SIG-M5 (cell line): ENCODE measurements around the gene DCHS1.

Experiments
- DNase-seq: peaks from one replicate; lab custom pipeline; 2025; lab: John Stamatoyannopoulos, UW

The DCHS1 gene

GRCh38 chr11:6587360-6587953, 68.2 kb downstream of the DCHS1 start:
- no peak for DNase-seq

GRCh38 chr11:6586434-6587359, 68.9 kb downstream of the DCHS1 start:
- no peak for DNase-seq

DNA sequence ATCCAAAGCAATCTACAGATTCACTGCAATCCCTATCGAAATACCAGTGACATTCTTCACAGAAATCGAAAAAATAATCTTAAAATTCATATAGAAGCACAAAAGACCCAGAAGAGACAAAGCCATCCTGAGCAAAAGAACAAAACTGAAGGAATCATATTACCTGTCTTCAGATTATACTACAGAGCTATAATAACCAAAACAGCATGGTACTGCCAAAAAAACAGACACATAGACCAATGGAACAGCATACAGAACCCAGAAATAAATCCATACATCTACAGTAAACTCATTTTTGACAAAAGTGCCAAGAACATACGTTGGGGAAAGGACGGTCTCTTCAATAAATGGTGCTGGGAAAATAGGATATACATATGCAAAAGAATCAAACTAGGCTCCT, 71.1 kb downstream of the DCHS1 start:
- DNase-seq: no peak

GRCh38 chr11:6583584-6583983, 72.0 kb downstream of the DCHS1 start:
- no peak for DNase-seq

GRCh38 chr11:6579681-6580080, 75.9 kb downstream of the DCHS1 start:
- no peak for DNase-seq

- no peak for DNase-seq
Measured at GRCh38 chr11:6578134-6578533, 77.5 kb downstream of the DCHS1 start.

DNA sequence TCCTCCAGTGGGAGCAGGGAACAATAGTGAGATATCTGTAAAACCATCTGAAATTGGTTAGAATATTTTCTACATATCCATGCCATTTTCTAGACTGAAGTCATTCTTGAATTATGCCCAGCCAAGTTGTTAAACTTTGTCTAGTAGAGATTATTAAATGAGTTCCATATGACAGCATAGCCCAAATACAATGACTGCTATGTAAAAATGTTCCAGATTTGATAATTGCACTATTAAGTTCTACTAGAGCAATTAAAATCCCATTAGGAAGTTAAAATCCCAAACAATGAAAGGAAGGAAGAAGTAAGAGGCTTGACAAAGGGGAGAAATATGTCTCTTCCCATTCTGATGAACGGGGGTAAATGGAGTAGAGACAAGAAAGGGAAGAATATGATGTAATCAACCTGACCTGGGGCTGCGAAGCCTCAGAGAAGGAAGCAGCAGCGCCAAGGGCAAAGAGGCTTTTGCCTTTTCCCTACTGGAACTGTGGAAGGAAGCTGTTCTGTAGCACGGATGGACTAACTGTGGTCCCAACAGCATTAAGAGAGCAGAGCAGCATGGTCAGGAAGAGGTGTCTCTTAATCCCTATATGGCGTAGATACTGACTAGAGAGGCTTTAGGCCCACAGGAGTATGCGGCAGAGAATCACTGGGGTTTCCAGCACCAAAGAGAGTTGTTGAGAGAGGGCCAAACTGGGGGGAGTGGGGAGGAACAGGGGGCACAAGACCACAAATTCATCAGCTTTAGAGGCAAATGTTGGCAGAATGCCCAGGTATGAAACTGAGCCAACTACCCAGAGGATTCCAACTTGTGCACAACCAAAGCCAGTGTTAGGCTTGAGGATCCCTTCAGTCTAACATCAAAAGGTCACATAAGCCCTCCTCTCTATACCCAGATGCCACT, 78.9 kb downstream of the DCHS1 start:
- DNase-seq: no peak

DNA sequence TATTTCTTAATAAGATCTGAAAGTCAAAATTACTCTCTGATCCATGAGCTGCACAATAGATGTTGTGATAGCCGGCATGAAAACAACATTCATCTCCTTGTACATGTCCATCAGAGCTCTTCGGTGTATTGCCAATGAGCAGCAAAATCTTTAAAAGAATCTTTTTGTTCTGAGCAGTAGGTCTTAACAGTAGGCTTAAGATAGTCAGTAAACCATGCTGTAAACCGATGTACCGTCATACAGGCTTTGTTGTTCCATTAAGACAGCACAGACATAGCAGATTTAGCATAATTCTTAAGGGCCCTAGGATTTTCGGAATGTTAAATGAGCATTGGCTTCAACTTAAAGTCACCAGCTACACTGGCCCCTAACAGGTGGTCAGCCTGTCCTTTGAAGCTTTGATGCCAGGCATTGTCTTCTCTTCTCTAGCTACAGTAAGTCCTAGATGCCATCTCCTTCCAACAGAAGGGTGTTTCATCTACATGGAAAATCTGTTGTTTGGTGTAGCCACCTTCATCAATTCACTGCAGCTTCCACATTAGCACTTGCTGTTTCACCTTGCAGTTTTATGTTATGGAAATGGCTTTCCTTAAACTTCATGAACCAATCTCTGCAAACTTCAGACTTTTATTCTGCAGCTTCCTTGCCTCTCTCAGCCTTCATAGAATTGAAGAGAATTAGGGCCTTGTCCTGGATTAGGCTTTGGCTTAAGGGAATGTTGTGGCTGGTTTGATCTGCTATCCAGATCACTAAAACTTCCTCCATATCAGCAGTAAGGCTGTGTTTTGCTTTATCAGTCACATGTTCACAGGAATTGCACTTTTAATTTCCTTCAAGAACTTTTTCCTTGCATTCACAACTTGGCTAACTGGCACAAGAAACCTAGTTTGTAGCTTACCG, 80.5 kb downstream of the DCHS1 start:
- DNase-seq: no peak

GRCh38 chr11:6572215-6572614, 83.4 kb downstream of the DCHS1 start:
- DNase-seq: no peak

DNA sequence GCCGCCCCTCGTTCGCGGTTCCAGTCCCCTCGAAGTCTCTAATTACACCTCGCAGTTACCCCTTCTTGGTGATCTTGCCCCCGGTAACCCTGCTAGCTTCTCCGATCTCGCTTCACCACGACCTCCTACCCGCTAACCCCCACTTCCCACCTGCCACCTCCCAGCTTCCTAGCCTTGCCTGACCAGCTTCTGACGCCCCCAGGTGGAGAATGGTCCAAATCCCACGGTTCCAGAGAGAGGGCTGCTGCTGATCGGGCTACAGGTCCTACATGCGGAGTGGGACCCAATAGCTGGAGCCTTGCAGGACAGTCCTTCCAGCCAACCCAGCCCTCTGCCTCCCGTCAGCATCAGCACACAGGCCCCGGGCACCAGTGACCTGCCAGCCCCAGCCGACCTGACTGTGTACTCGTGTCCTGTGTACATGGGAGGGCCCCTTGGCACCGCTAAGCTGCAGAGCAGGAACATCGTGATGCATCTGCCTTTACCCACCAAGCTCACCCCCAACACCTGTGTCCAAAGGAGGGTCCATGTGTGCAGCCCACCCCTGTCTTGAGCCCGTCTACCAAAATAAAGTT, 84.1 kb downstream of the DCHS1 start:
- DNase-seq: no peak
